Heart right ventricle (tissue), 16 donors: Measurements from ENCODE around the gene THSD4. TPM values are rescaled to one million over a fixed set of nuclear protein-coding genes. Genes with fewer than 3 reads are reported as not detected.
"Not testable (repeated sequence)": the region's sequence is repeated elsewhere in the genome, so short reads cannot be mapped to it uniquely, and the experiment has no call there.

Source experiments
- ATAC-seq, 8 donors: fragments of 200-7000 bp; cut with Tn5 transposase; one replicate each; pipeline ENCODE4 v1.9.1; 2020; ENCODE audit warnings: mild to moderate bottlenecking in 8 of 8, moderate library complexity in 8 of 8, moderate number of reproducible peaks in 1 of 8
- DNase-seq, 2 donors: peaks; one replicate each; pipeline ENCODE4 v3.0.0-alpha.2; 2020
- H3K27ac ChIP-seq, 10 donors: fragments of 200-600 bp; sonication (generic) in 2 of 10; one replicate each; pipeline versions ENCODE4 v1.5.0 to v1.8.0; 2020 to 2022; ENCODE audit warnings: mild to moderate bottlenecking in 3 of 10
- H3K27me3 ChIP-seq, 7 donors: fragments of 200-600 bp; one replicate each; pipeline ENCODE4 v1.8.0; 2021 to 2022; ENCODE audit warnings: mild to moderate bottlenecking in 2 of 7
- H3K36me3 ChIP-seq, 9 donors: fragments of 200-600 bp; sonication (generic) in 1 of 9; one replicate each; pipeline versions ENCODE4 v1.5.0 to v1.8.0; 2020 to 2022; ENCODE audit warnings: mild to moderate bottlenecking in 2 of 9
- H3K4me1 ChIP-seq, 9 donors: fragments of 200-600 bp; sonication (generic) in 1 of 9; one replicate each; pipeline versions ENCODE4 v1.5.0 to v1.8.0; 2020 to 2022; ENCODE audit warnings: mild to moderate bottlenecking in 4 of 9
- H3K4me3 ChIP-seq, 10 donors: fragments of 200-600 bp; sonication (generic) in 2 of 10; one replicate each; pipeline versions ENCODE4 v1.5.0 to v1.8.0; 2020 to 2022; ENCODE audit warnings: mild to moderate bottlenecking in 7 of 10, moderate library complexity in 2 of 10
- H3K9me3 ChIP-seq, 11 donors: fragments of 200-600 bp in 10 of 11; sonication (generic) in 2 of 11; one replicate each; pipeline versions ENCODE4 v1.5.0 to v1.8.0; 2013 to 2022; ENCODE audit warnings: mild to moderate bottlenecking in 2 of 11, control low read depth in 1 of 11, moderate library complexity in 1 of 11
- CTCF ChIP-seq, 9 donors: fragments of 200-600 bp; sonication (generic) in 2 of 9; IDR thresholded peaks; one replicate each; pipeline versions ENCODE4 v1.5.0 to v1.8.0; 2021 to 2022; ENCODE audit warnings: antibody characterized with exemption in 9 of 9, mild to moderate bottlenecking in 5 of 9, moderate library complexity in 1 of 9
- WGBS, 2 donors: extraction: QIAGEN DNeasy Blood & Tissue Kit; methylation state at CpG; one replicate each; pipeline ENCODE4 v1.1.7; 2013; ENCODE audit warnings: inconsistent platforms in 1 of 2; 5-methylcytosine and 5-hydroxymethylcytosine counted together
- intact Hi-C, 10 donors: fragments of 100-400 bp; cut with DNase I; formaldehyde crosslinking; loops; one replicate each; pipeline versions ENCODE4 v1.11.1 to v1.14.2; 2022
- polyA plus RNA-seq, 2 donors: library from polyadenylated mRNA; stranded (reverse); fragments of 200-250 nt; gene quantifications; one replicate each; pipeline ENCODE4 v1.2.3, GENCODE V29; 2013
- total RNA-seq, 10 donors: library from RNA; stranded (reverse); fragmentation: NEBNext Ultra II Directional in 3 of 10; extraction: Animal tissue kit (Norgen Biotek cat#: 25700) in 3 of 10; gene quantifications; one replicate each; pipeline versions ENCODE4 v1.2.1 to v1.2.4, GENCODE V29; 2021 to 2023
- donor health status: Arrhythmogenic right ventricular cardiomyopathy.
- donor health status: ischemic (EF 13 %, LVEDD 7.1; RV severe dilation, severe dysfunction).
- donor health status: healthy with polysubstance abuse.
- donor health status: DM: no; HTN: yes; CAD: no.
- donor health status: DM: no; HTN: no; CAD: no.
- donor health status: ischemic (EF 25% LVEDD 6.9; RV normal size, moderate dysfunction).
- donor health status: ischemic (EF 25% LVEDD 5.7; RV mildly dilated, moderate dysfunction).
- donor health status: healthy.
- donor health status: DM: yes; HTN: yes; CAD: no.
- donor health status: Ischemic cardiomyopathy.
- donor health status: ischemic (EF 35%, LVEDD 5.7; RV mildly dilated, moderate dysfunction).
- donor health status: nonischemic (EF 11% LVEDD 7.7; RV severe dilation, severe dysfunction).
- donor health status: DM: yes; HTN: yes; CAD: no.
- donor health status: PGD.
- donor health status: ischemic (EF 29% LVEDD 5.4; RV normal size, mild dysfunction).
- donor health status: nonischemic (EF 23%, LVEDD 6.1; RV moderate dilation, normal function).

The THSD4 gene
- total and polyA plus RNA-seq, 12 donors: 20.8 to 212 (median 139) TPM

- peaks cover 0 to 17% (median 6%) of the 10 kb centered on the region in 11 donors for H3K9me3 ChIP-seq
Observed at GRCh38 chr15:71160976-71161375, 45.7 kb downstream of the THSD4 start.

GRCh38 chr15:71162309-71162708, 47.0 kb downstream of the THSD4 start:
- Histone ChIP-seq H3K27ac (no peak overlapping the region), H3K27me3 (no peaks in the 10 kb centered on the region), H3K9me3 (peaks cover 0 to 17% (median 6%) of the 10 kb centered on the region in 11 donors), H3K36me3 (no peaks in the 10 kb centered on the region), H3K4me3 (no peak overlapping the region), H3K4me1 (peaks cover 0 to 12% (median 0%) of the 10 kb centered on the region in 9 donors)
- no peak for DNase-seq
- no peak for TF ChIP-seq CTCF (IDR thresholded peaks at IDR 0.05)
- 78 to 89% methylated on average over 2 of the region's 2 CpGs for WGBS, 2 donors
- intact Hi-C loops: no loop called here
- ATAC-seq: no peak

More at GRCh38 chr15:71160976-71161375, 45.7 kb downstream of the THSD4 start:
- Histone ChIP-seq H3K27ac (peak overlapping the region in 1 of 10 donors; percentile 16), H3K4me3 (no peak overlapping the region), H3K36me3 (peaks cover 0 to 4% (median 0%) of the 10 kb centered on the region in 9 donors), H3K4me1 (no peaks in the 10 kb centered on the region), H3K27me3 (no peaks in the 10 kb centered on the region)
- DNase-seq (no peak), ATAC-seq (no peak)
- no peak for TF ChIP-seq CTCF (IDR thresholded peaks at IDR 0.05)
- 70 to 76% methylated on average over 1 of the region's 1 CpG for WGBS, 2 donors
- intact Hi-C loops: no loop called here

GRCh38 chr15:71164606-71165005, 49.3 kb downstream of the THSD4 start:
- ATAC-seq, DNase-seq, H3K36me3 ChIP-seq, H3K4me3 ChIP-seq, H3K27ac ChIP-seq, H3K27me3 ChIP-seq: not testable (repeated sequence)
- intact Hi-C loops: loop anchor here in 2 of 10 donors (5.0 kb wide), 1 partner anchor 47 kb away; the partner anchor contains the start of gene THSD4 (in 2 of the 2)
- peaks cover 0 to 34% (median 9%) of the 10 kb centered on the region in 9 donors for H3K4me1 ChIP-seq
- H3K9me3 ChIP-seq: peaks cover 0 to 17% (median 6%) of the 10 kb centered on the region in 11 donors
- WGBS, 2 donors: 86 to 90% methylated on average over 2 of the region's 5 CpGs

GRCh38 chr15:71167445-71168165, 52.3 kb downstream of the THSD4 start:
- no peaks in the 10 kb centered on the region for H3K27me3 ChIP-seq
- H3K36me3 ChIP-seq: peaks cover 0 to 7% (median 0%) of the 10 kb centered on the region in 9 donors
- H3K4me1 ChIP-seq: peaks cover 0 to 34% (median 9%) of the 10 kb centered on the region in 9 donors
- H3K27ac ChIP-seq: peak overlapping the region; percentile 45 to 81 (median 72)
- intact Hi-C loops: loop anchor here in 2 of 10 donors (5.0 kb wide), 1 partner anchor 50 kb away; the partner anchor contains the start of gene THSD4 (in 2 of the 2)
- H3K9me3 ChIP-seq: peaks cover 0 to 22% (median 14%) of the 10 kb centered on the region in 11 donors
- TF ChIP-seq CTCF (IDR thresholded peaks at IDR 0.05): no peak
- WGBS, 2 donors: 41 to 42% methylated on average over 3 of the region's 3 CpGs
- DNase-seq (no peak), ATAC-seq (peak in 4 of 8 donors; percentile 30 to 59 (median 38))
- H3K4me3 ChIP-seq: no peak overlapping the region
